Nephron progenitor cell (in vitro differentiated cells): ENCODE results near the gene AGBL2.
"Not testable (repeated sequence)": the region's sequence is repeated elsewhere in the genome, so short reads cannot be mapped to it uniquely, and the experiment has no call there.

Experiments
- DNase-seq: peaks from one replicate; pipeline ENCODE4 v3.0.0; 2021
- H3K27ac Mint-ChIP-seq: 2 replicates; pipeline ENCODE4 v1.8.0; 2021; ENCODE audit warnings: mild to moderate bottlenecking, moderate library complexity, mixed read lengths
- H3K27me3 Mint-ChIP-seq: 2 replicates; pipeline ENCODE4 v1.8.0; 2021; ENCODE audit warnings: mild to moderate bottlenecking, low read depth, mixed read lengths; ENCODE audit not compliant: poor library complexity
- H3K36me3 Mint-ChIP-seq: 2 replicates; pipeline ENCODE4 v1.8.0; 2021; ENCODE audit warnings: low read depth, mixed read lengths
- H3K4me1 Mint-ChIP-seq: 2 replicates; pipeline ENCODE4 v1.8.0; 2021; ENCODE audit warnings: mixed read lengths
- H3K4me3 Mint-ChIP-seq: 2 replicates; pipeline ENCODE4 v1.8.0; 2021; ENCODE audit warnings: mild to moderate bottlenecking, moderate library complexity, mixed read lengths
- H3K9me3 Mint-ChIP-seq: 2 replicates; pipeline ENCODE4 v1.8.0; 2021; ENCODE audit warnings: mild to moderate bottlenecking, moderate library complexity, mixed read lengths
- CTCF ChIP-seq: fragments of 200-600 bp; sonication (generic); IDR thresholded peaks from 2 replicates; pipeline ENCODE4 v1.5.0; 2021; ENCODE audit warnings: antibody characterized with exemption

The AGBL2 gene

GRCh38 chr11:47715082-47715669, at the start of gene AGBL2:
AGBL2 (minus strand) TSS chr11:47715369; CDS start chr11:47714650, 719 bp downstream.
- peak; percentile 77 for DNase-seq
- Mint-ChIP-seq H3K4me3 (peak within 1 kb of the TSS; percentile 95), H3K27me3 (peaks cover 10% of the 10 kb centered on the region), H3K27ac (peak within 1 kb of the TSS; percentile 73), H3K36me3 (peaks cover 33% of the 10 kb centered on the region), H3K4me1 (peaks cover 25% of the 10 kb centered on the region), H3K9me3 (no peaks in the 10 kb centered on the region)
- no peak for TF ChIP-seq CTCF

GRCh38 chr11:47759291-47759690, 44.1 kb upstream of the AGBL2 start:
- Mint-ChIP-seq H3K36me3 (peaks cover 88% of the 10 kb centered on the region), H3K9me3 (peaks cover 21% of the 10 kb centered on the region)
- not testable (repeated sequence) for H3K27me3 Mint-ChIP-seq, H3K4me3 Mint-ChIP-seq, H3K27ac Mint-ChIP-seq, H3K4me1 Mint-ChIP-seq, DNase-seq

GRCh38 chr11:47756208-47756607, 41.0 kb upstream of the AGBL2 start:
- Mint-ChIP-seq H3K27ac (no peak overlapping the region), H3K4me3 (no peak overlapping the region), H3K4me1 (no peaks in the 10 kb centered on the region), H3K36me3 (peaks cover 95% of the 10 kb centered on the region), H3K27me3 (no peaks in the 10 kb centered on the region), H3K9me3 (peaks cover 21% of the 10 kb centered on the region)
- no peak for DNase-seq
- TF ChIP-seq CTCF, result no peak

GRCh38 chr11:47750725-47751124, 35.6 kb upstream of the AGBL2 start:
- no peak for DNase-seq
- no peak overlapping the region for H3K4me3 Mint-ChIP-seq
- H3K27me3 Mint-ChIP-seq, result no peaks in the 10 kb centered on the region
- H3K27ac Mint-ChIP-seq, result peak overlapping the region; percentile 43
- no peaks in the 10 kb centered on the region for H3K9me3 Mint-ChIP-seq
- TF ChIP-seq CTCF, result no peak
- H3K4me1 Mint-ChIP-seq, result no peaks in the 10 kb centered on the region
- peaks cover 86% of the 10 kb centered on the region for H3K36me3 Mint-ChIP-seq

GRCh38 chr11:47742494-47742893, 27.3 kb upstream of the AGBL2 start:
- not testable (repeated sequence) for H3K9me3 Mint-ChIP-seq, DNase-seq, H3K27ac Mint-ChIP-seq, H3K4me1 Mint-ChIP-seq, H3K27me3 Mint-ChIP-seq, H3K4me3 Mint-ChIP-seq
- H3K36me3 Mint-ChIP-seq, result peaks cover 90% of the 10 kb centered on the region

GRCh38 chr11:47737817-47738216, 22.6 kb upstream of the AGBL2 start:
- not testable (repeated sequence) for H3K4me3 Mint-ChIP-seq, DNase-seq, H3K4me1 Mint-ChIP-seq, H3K27ac Mint-ChIP-seq, H3K9me3 Mint-ChIP-seq, H3K27me3 Mint-ChIP-seq
- H3K36me3 Mint-ChIP-seq, result peaks cover 88% of the 10 kb centered on the region

GRCh38 chr11:47732271-47732670, 17.1 kb upstream of the AGBL2 start:
- Mint-ChIP-seq H3K4me1 (peaks cover 14% of the 10 kb centered on the region), H3K4me3 (no peak overlapping the region), H3K27ac (peak overlapping the region; percentile 86), H3K27me3 (no peaks in the 10 kb centered on the region), H3K9me3 (no peaks in the 10 kb centered on the region), H3K36me3 (peaks cover 88% of the 10 kb centered on the region)
- no peak for TF ChIP-seq CTCF
- DNase-seq, result no peak
